Right atrium auricular region (tissue), 2 donors: ENCODE measurements around the gene SLC24A4. TPM values are rescaled to one million over a fixed set of nuclear protein-coding genes. Genes with fewer than 3 reads are reported as not detected.

Source experiments
- DNase-seq: peaks from one replicate; pipeline ENCODE4 v3.0.0-alpha.2; 2019; ENCODE audit warnings: low spot score
- H3K27ac ChIP-seq, 2 donors: fragments of 200-600 bp; sonication (generic); 1 replicate in 1 of 2; 2 replicates in 1 of 2; pipeline ENCODE4 v1.5.1; 2016 to 2019
- H3K27me3 ChIP-seq, 2 donors: fragments of 200-600 bp; sonication (generic); one replicate each; pipeline versions ENCODE4 v1.5.1 to v1.6.0; 2017 to 2019
- H3K36me3 ChIP-seq: fragments of 200-600 bp; sonication (generic); one replicate; pipeline ENCODE4 v1.5.1; 2016
- H3K4me1 ChIP-seq, 2 donors: fragments of 200-600 bp; sonication (generic); one replicate each; pipeline versions ENCODE4 v1.5.1 to v1.6.0; 2017 to 2019
- H3K4me3 ChIP-seq, 2 donors: fragments of 200-600 bp; sonication (generic); 1 replicate in 1 of 2; 2 replicates in 1 of 2; pipeline ENCODE4 v1.5.1; 2017 to 2019; ENCODE audit warnings: mild to moderate bottlenecking in 1 of 2, moderate library complexity in 1 of 2
- H3K9me3 ChIP-seq, 2 donors: fragments of 200-600 bp; sonication (generic); one replicate each; pipeline ENCODE4 v1.5.1; 2019
- CTCF ChIP-seq, 2 donors: fragments of 200-600 bp; sonication (generic); IDR thresholded peaks; one replicate each; pipeline ENCODE4 v1.5.1; 2019; ENCODE audit warnings: antibody characterized with exemption in 2 of 2
- total RNA-seq, 2 donors: library from RNA; depleted of rRNA; stranded (reverse); fragments of >200 nt; gene quantifications; one replicate each; pipeline ENCODE4 v1.1.0, GENCODE V29; 2016

The SLC24A4 gene
- total RNA-seq, 2 donors from 2014 or later = 0.04 to 0.24 TPM

GRCh38 chr14:92325835-92326234 lies 2.9 kb downstream of the SLC24A4 start:
- Histone ChIP-seq H3K27me3 (peaks cover 0 to 4% of the 10 kb centered on the region in 2 donors), H3K4me1 (peaks cover 0 to 19% of the 10 kb centered on the region in 2 donors), H3K4me3 (no peak overlapping the region), H3K27ac (no peak overlapping the region), H3K36me3 (no peaks in the 10 kb centered on the region), H3K9me3 (no peaks in the 10 kb centered on the region)
- DNase-seq = no peak
- no peak for TF ChIP-seq CTCF (IDR thresholded peaks at IDR 0.05)

- H3K27me3 ChIP-seq = no peaks in the 10 kb centered on the region
- H3K4me1 ChIP-seq = peaks cover 0 to 6% of the 10 kb centered on the region in 2 donors
- no peaks in the 10 kb centered on the region for H3K9me3 ChIP-seq
- no peak overlapping the region for H3K27ac ChIP-seq
- no peak overlapping the region for H3K4me3 ChIP-seq
- no peak for DNase-seq
- TF ChIP-seq CTCF (IDR thresholded peaks at IDR 0.05) = no peak
- H3K36me3 ChIP-seq = no peaks in the 10 kb centered on the region
These were observed 5.8 kb downstream of the SLC24A4 start for GRCh38 chr14:92328664-92329255.

- H3K9me3 ChIP-seq = no peaks in the 10 kb centered on the region
- no peak overlapping the region for H3K4me3 ChIP-seq
- no peaks in the 10 kb centered on the region for H3K4me1 ChIP-seq
- no peak for DNase-seq
- TF ChIP-seq CTCF (IDR thresholded peaks at IDR 0.05) = no peak
- H3K36me3 ChIP-seq = no peaks in the 10 kb centered on the region
- no peak overlapping the region for H3K27ac ChIP-seq
- no peaks in the 10 kb centered on the region for H3K27me3 ChIP-seq
These were observed 11.1 kb downstream of the SLC24A4 start for GRCh38 chr14:92334050-92334449.

GRCh38 chr14:92336363-92336762 lies 13.4 kb downstream of the SLC24A4 start:
- H3K9me3 ChIP-seq = no peaks in the 10 kb centered on the region
- H3K4me3 ChIP-seq = no peak overlapping the region

GRCh38 chr14:92339426-92339825 lies 16.5 kb downstream of the SLC24A4 start:
- H3K4me1 ChIP-seq = no peaks in the 10 kb centered on the region
- TF ChIP-seq CTCF (IDR thresholded peaks at IDR 0.05) = no peak
- H3K27ac ChIP-seq = no peak overlapping the region
- H3K9me3 ChIP-seq = no peaks in the 10 kb centered on the region
- no peaks in the 10 kb centered on the region for H3K27me3 ChIP-seq
- DNase-seq = no peak
- no peak overlapping the region for H3K4me3 ChIP-seq
- no peaks in the 10 kb centered on the region for H3K36me3 ChIP-seq

More at GRCh38 chr14:92336363-92336762, 13.4 kb downstream of the SLC24A4 start:
- DNase-seq = no peak
- no peaks in the 10 kb centered on the region for H3K27me3 ChIP-seq
- H3K4me1 ChIP-seq = no peaks in the 10 kb centered on the region
- no peaks in the 10 kb centered on the region for H3K36me3 ChIP-seq
- no peak overlapping the region for H3K27ac ChIP-seq
- no peak for TF ChIP-seq CTCF (IDR thresholded peaks at IDR 0.05)

- H3K27me3 ChIP-seq = no peaks in the 10 kb centered on the region
- no peaks in the 10 kb centered on the region for H3K36me3 ChIP-seq
- DNase-seq = no peak
- no peaks in the 10 kb centered on the region for H3K9me3 ChIP-seq
- no peak overlapping the region for H3K27ac ChIP-seq
- no peak overlapping the region for H3K4me3 ChIP-seq
- H3K4me1 ChIP-seq = no peaks in the 10 kb centered on the region
- no peak for TF ChIP-seq CTCF (IDR thresholded peaks at IDR 0.05)
These were observed 17.1 kb downstream of the SLC24A4 start for GRCh38 chr14:92340071-92340470.
